SKM-1 treated with dmso at 0.1 percent for 144 hours (cell line): ENCODE measurements around the gene ECT2L.

ENCODE experiments used
- DNase-seq: peaks from one replicate; lab custom pipeline; 2025; ENCODE audit not compliant: unreplicated experiment; lab: John Stamatoyannopoulos, UW

ECT2L gene

GRCh38 chr6:138849791-138850190, 53.9 kb downstream of the ECT2L start:
- DNase-seq, result peak; percentile 18

DNA sequence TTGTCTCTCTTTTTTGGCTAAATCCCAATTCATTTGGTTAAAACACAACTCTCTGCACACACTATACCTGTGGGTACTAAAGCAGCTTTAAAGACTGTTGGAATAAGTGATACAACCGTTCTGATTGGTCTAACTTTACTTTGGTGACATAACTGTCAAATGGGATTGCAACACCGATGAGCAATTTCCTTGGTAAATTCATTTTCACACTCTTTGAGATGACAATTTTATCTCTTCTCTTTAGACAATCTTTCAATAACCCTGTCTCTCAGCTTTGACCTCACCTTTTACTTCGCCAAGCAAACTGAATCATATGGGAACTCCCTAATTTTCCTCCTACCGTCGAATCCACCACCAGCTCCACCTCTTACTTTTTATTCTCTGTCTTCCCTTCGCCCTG, 60.8 kb downstream of the ECT2L start:
- DNase-seq, result no peak

- no peak for DNase-seq
These were observed 61.9 kb downstream of the ECT2L start for GRCh38 chr6:138857775-138858174.

GRCh38 chr6:138862456-138862855, 66.6 kb downstream of the ECT2L start:
- DNase-seq, result no peak

GRCh38 chr6:138863321-138863720, 67.4 kb downstream of the ECT2L start:
- DNase-seq, result no peak

DNA sequence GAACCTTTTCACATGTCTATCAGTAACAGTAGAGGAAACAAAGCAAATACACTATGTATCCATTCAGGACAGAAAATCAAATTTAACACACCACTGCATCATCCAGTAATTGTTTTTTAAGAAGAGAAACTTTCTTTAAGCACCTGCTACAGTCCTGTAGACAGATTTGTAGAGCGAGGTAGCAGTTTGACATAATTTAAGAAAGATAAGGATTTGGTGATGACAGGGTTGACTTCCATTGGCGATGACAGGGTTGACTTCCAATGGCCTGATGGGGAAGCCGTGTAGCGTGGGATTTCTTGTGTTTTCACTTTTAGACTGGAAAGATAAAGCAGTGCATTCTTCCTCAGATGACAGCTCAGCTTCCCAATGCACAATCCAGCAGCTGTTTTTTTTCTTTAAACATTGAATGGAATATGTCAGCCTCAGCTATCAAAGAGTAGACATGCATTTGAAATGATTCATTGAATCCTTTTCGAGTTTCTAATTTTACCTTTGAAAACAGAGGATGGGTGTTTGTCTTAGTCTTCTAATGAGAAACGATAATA, 68.5 kb downstream of the ECT2L start:
- DNase-seq, result no peak

- no peak for DNase-seq
These were observed 69.7 kb downstream of the ECT2L start for GRCh38 chr6:138865480-138866109.

DNA sequence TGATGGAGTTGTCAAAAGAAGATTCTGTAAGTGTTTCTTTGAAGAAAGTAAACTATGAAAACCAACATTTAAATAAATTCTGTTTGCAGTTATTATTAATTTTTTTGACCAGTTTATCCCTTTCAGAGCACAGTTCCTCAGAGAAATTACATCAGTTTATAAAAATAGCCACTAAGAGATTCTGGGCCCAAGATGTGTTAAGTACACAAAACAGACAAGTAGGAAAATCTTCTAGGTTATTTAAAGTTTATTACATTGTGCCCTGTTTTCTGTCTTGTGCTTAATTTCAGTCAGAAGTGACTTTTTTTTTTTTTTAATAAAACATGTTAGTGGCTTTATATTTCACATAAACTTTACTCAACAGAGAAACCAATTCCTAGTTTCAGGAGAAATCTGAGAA, 72.3 kb downstream of the ECT2L start:
- no peak for DNase-seq

DNA sequence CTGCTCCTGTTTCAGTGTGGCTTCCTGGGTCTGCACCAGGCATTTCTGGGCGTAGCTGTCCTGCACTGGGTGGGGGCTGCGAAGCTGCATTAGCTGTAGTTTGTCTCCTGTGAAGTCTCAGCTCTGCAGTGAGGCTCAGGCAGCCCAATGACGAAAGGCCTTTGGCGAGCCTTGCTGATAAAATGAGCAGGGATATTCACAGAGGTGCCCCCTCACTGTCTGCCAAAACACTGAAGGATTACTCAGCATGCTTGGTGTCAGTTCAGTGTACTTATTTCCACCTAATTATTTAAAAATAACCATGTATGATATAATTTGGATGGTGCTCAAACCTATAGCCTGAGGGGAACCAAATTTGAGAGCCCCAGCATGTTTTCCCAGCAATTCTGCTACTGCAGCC, 73.5 kb downstream of the ECT2L start:
- no peak for DNase-seq

DNA sequence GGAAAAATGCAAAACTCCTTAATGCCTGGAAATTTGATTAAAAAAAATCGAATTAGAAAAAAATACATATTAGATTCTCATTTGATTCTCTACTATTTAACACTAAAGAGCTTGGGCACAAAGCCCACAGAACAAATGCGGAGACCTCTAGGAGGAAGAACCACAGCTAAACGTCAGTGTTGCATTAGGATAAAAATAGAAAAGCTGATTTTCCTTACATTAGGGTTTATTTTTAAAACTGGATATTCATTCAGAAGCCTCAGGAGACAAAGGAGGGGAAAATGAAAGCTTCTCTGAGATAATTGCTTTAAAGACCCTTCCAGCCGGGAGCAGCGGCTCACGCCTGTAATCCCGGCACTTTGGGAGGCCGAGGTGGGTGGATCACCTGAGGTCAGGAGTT, 77.3 kb downstream of the ECT2L start:
- no peak for DNase-seq

GRCh38 chr6:138882369-138883017, 86.6 kb downstream of the ECT2L start:
- no peak for DNase-seq

- DNase-seq, result no peak
These were observed 89.4 kb downstream of the ECT2L start for GRCh38 chr6:138885156-138885819.

DNA sequence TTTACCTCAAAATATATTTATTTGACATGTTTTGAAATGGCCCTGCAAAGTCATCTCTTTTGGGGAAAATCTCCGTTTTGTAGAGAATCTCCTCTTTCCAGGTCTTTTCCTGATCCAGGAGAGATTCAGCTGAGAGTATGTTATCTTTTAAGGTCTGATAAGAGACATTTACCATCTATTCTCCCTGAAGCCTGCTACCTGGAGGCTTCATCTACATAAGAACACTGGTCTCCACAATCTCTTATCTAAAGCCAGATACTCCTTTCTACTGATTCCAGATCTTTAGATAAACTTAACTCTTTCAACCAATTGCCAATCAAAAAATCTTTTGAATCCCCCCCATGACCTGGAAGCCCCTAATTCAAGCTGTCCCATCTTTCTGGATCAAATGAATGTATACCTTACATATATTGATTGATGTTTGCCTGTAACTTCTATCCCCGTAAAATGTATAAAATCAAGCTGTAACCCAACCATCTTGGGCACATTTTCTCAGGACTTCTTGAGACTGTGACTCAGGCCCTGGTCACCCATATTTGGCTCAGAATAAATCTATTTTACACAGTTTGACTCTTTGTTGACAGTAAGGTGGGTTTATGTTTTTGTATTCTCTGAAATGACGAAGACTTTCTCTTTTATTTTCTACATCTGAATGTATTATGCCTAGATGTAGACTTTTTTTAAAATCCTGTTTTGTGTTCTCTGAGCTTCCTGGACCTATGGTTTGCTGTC, 95.5 kb downstream of the ECT2L start:
- no peak for DNase-seq

GRCh38 chr6:138896104-138896756, 100.3 kb downstream of the ECT2L start:
- no peak for DNase-seq

DNA sequence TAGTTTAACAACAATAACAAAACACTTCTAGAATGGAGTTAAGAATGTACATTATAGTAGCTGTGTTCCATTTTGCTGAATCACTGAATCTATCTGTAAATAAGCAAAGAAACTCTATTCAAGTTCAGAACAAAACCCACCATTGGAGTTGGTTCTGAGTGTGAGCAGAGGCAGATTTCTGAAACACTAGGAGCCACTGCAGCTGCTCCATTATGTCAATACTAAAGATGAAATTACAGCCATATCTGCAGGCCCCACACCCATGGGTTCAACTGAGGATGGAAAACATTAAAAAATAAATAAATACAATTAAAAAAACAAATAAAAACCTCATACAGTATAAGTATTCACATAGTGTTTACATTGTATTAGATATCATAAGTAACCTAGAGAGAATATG, 101.1 kb downstream of the ECT2L start:
- no peak for DNase-seq

GRCh38 chr6:138907167-138907566, 111.3 kb downstream of the ECT2L start:
- DNase-seq, result no peak

DNA sequence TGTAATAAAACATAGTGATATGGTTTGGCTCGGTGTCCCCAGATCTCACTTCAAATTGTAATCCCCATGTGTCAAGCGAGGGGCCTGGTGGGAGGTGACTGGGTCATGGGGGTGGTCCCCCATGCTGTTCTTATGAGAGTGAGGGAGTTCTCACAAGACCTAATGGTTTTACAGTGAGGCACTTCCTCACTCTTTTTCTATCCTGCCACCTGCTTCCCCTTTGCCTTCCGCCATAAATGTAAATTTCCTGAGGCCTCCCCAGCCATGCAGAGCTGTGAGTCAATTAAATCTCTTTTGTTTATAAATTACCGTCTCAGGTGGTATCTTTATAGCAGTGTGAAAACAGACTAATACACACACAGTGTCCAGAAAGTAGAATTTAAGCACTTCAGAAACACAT, 113.6 kb downstream of the ECT2L start:
- no peak for DNase-seq

DNA sequence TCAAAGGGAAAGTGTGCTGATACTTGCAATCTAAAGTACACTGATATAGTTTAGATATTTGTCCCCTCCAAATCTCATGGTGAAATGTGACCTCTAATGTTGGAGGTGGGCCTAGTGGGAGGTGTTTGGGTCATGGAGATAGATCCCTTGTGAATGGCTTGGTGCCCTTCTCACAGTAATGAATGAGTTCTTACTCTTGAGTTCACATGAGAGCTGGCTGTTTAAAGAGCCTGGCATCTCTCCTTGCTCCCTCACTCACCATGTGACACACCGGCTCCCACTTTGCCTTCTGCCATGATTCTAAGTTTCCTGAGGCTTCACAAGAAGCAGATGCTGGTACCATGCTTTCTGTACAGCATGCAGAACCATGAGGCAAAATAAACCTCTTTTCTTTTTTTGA, 114.1 kb downstream of the ECT2L start:
- DNase-seq, result no peak

GRCh38 chr6:138912308-138912707, 116.4 kb downstream of the ECT2L start:
- DNase-seq, result no peak

GRCh38 chr6:138914701-138915100, 118.8 kb downstream of the ECT2L start:
- DNase-seq, result no peak

GRCh38 chr6:138920906-138921305, 125.0 kb downstream of the ECT2L start:
- no peak for DNase-seq
